Fibroblast of lung (primary cell): ENCODE results near the gene CAMTA1. TPM values are rescaled to one million over a fixed set of nuclear protein-coding genes. Genes with fewer than 3 reads are reported as not detected.

Experiments
- DNase-seq, 2 donors: peaks; one replicate each; pipeline versions ENCODE4 v3.0.0 to v3.0.0-alpha.2; 2010; ENCODE audit warnings: low read depth in 2 of 2
- H2AFZ ChIP-seq: 2 replicates; pipeline ENCODE4 v1.5.1; 2012; ENCODE audit warnings: low read length, control low read depth, inconsistent platforms
- H3K27ac ChIP-seq: 2 replicates; pipeline ENCODE4 v1.5.1; 2011; ENCODE audit warnings: low read length, control low read depth; ENCODE audit not compliant: insufficient read depth
- H3K27me3 ChIP-seq: 2 replicates; pipeline ENCODE4 v1.5.1; 2011; ENCODE audit warnings: mild to moderate bottlenecking, low read length; ENCODE audit not compliant: control insufficient read depth, insufficient read depth
- H3K36me3 ChIP-seq: 2 replicates; pipeline ENCODE4 v1.5.1; 2011; ENCODE audit warnings: low read length; ENCODE audit not compliant: control insufficient read depth, insufficient read depth
- H3K4me1 ChIP-seq: 2 replicates; pipeline ENCODE4 v1.5.1; 2011; ENCODE audit warnings: low read length; ENCODE audit not compliant: control insufficient read depth, insufficient read depth; ENCODE audit errors: extremely low read depth
- H3K4me2 ChIP-seq: 2 replicates; pipeline ENCODE4 v1.5.1; 2011; ENCODE audit warnings: low read length, control low read depth; ENCODE audit not compliant: insufficient read depth; ENCODE audit errors: extremely low read depth
- H3K4me3 ChIP-seq, 4 experiments: fragments of 200-600 bp in 1 of 4; sonication (generic) in 1 of 4; replicated peaks in 1 of 4; 2 replicates each; pipeline ENCODE4 v1.5.1; 2011 to 2016; ENCODE audit warnings: low read length in 4 of 4, low read depth in 3 of 4, mild to moderate bottlenecking in 3 of 4, control low read depth in 2 of 4, inconsistent platforms in 1 of 4, mixed read lengths in 1 of 4; ENCODE audit not compliant: insufficient read depth in 1 of 4; ENCODE audit errors: control extremely low read depth in 1 of 4
- H3K79me2 ChIP-seq: 2 replicates; pipeline ENCODE4 v1.5.1; 2012; ENCODE audit warnings: mild to moderate bottlenecking, low read length, inconsistent platforms; ENCODE audit not compliant: control insufficient read depth, insufficient read depth
- H3K9ac ChIP-seq: 2 replicates; pipeline ENCODE4 v1.5.1; 2011; ENCODE audit warnings: mild to moderate bottlenecking, low read length, control low read depth; ENCODE audit not compliant: insufficient read depth
- H3K9me3 ChIP-seq: 2 replicates; pipeline ENCODE4 v1.5.1; 2012; ENCODE audit warnings: low read depth, low read length; ENCODE audit not compliant: control insufficient read depth, insufficient read depth
- H4K20me1 ChIP-seq: 2 replicates; pipeline ENCODE4 v1.5.1; 2011; ENCODE audit warnings: low read length; ENCODE audit not compliant: control insufficient read depth, insufficient read depth; ENCODE audit errors: extremely low read depth
- CTCF ChIP-seq, 2 donors: IDR thresholded peaks in 1 of 2; conservative IDR thresholded peaks in 1 of 2; 1 replicate in 1 of 2; 2 replicates in 1 of 2; pipeline ENCODE4 v1.5.1; 2011 to 2012; ENCODE audit warnings: low read length in 2 of 2, control low read depth in 1 of 2, inconsistent platforms in 1 of 2, low read depth in 1 of 2, mild to moderate bottlenecking in 1 of 2
- EZH2 ChIP-seq: IDR thresholded peaks from 2 replicates; pipeline ENCODE4 v1.5.1; 2012; ENCODE audit warnings: low read length, control low read depth, mild to moderate bottlenecking; ENCODE audit errors: missing control alignments
- polyA plus RNA-seq, 2 donors: library from polyadenylated mRNA; depleted of rRNA in 1 of 2; stranded (reverse) in 1 of 2; unstranded in 1 of 2; fragments of >200 nt; gene quantifications; 2 replicates each; pipeline ENCODE4 v1.2.1, GENCODE V29; 2011 to 2012; ENCODE audit warnings: missing spikeins in 1 of 2
- total RNA-seq: library from RNA; depleted of rRNA; stranded (reverse); fragments of >200 nt; gene quantifications from 2 replicates; pipeline ENCODE4 v1.2.1, GENCODE V29; 2014

CAMTA1 gene
- total and polyA plus RNA-seq, 2 donors (not counting 1 experiment from before 2014, with no cell fraction given) = 47.6 to 86.0 TPM

- no peaks in the 10 kb centered on the region for H3K36me3 ChIP-seq
- H2AFZ ChIP-seq = no peak overlapping the region
- no peaks in the 10 kb centered on the region for H3K9me3 ChIP-seq
- H3K27ac ChIP-seq = no peak overlapping the region
- no peak overlapping the region for H3K9ac ChIP-seq
- H3K27me3 ChIP-seq = peaks cover 3% of the 10 kb centered on the region
- no peak overlapping the region for H3K4me2 ChIP-seq
- no peak overlapping the region for H3K4me3 ChIP-seq
- H3K4me1 ChIP-seq = no peaks in the 10 kb centered on the region
- no peak for DNase-seq
- no peaks in the 10 kb centered on the region for H4K20me1 ChIP-seq
- TF ChIP-seq EZH2 = no peak
- TF ChIP-seq CTCF (conservative IDR thresholded peaks at IDR 0.05 in 1 of 2, IDR thresholded peaks at IDR 0.05 in 1 of 2; ENCODE audit: low read depth in 1 of 2, low read length in 2 of 2) = no peak
- H3K79me2 ChIP-seq = no peaks in the 10 kb centered on the region
Observed at GRCh38 chr1:7018826-7019225, 233.6 kb downstream of the CAMTA1 start.

- Histone ChIP-seq H3K4me2 (no peak overlapping the region), H3K79me2 (no peaks in the 10 kb centered on the region), H3K9ac (no peak overlapping the region), H2AFZ (no peak overlapping the region), H4K20me1 (no peaks in the 10 kb centered on the region), H3K36me3 (no peaks in the 10 kb centered on the region), H3K27me3 (peaks cover 3% of the 10 kb centered on the region), H3K9me3 (no peaks in the 10 kb centered on the region), H3K4me3 (no peak overlapping the region), H3K4me1 (no peaks in the 10 kb centered on the region), H3K27ac (no peak overlapping the region)
- no peak for DNase-seq
- TF ChIP-seq CTCF (conservative IDR thresholded peaks at IDR 0.05 in 1 of 2, IDR thresholded peaks at IDR 0.05 in 1 of 2; ENCODE audit: low read depth in 1 of 2, low read length in 2 of 2) (no peak), EZH2 (no peak)
Observed at GRCh38 chr1:7019510-7019909, 234.3 kb downstream of the CAMTA1 start.

- no peak for DNase-seq
- H3K79me2 ChIP-seq = no peaks in the 10 kb centered on the region
- H3K4me2 ChIP-seq = no peak overlapping the region
- H2AFZ ChIP-seq = no peak overlapping the region
- no peaks in the 10 kb centered on the region for H3K36me3 ChIP-seq
- no peaks in the 10 kb centered on the region for H4K20me1 ChIP-seq
- no peaks in the 10 kb centered on the region for H3K4me1 ChIP-seq
- no peak for TF ChIP-seq CTCF (conservative IDR thresholded peaks at IDR 0.05 in 1 of 2, IDR thresholded peaks at IDR 0.05 in 1 of 2; ENCODE audit: low read depth in 1 of 2, low read length in 2 of 2)
- no peak for TF ChIP-seq EZH2
- no peak overlapping the region for H3K9ac ChIP-seq
- no peaks in the 10 kb centered on the region for H3K9me3 ChIP-seq
- peaks cover 3% of the 10 kb centered on the region for H3K27me3 ChIP-seq
- H3K27ac ChIP-seq = no peak overlapping the region
- H3K4me3 ChIP-seq = no peak overlapping the region
Observed at GRCh38 chr1:7022058-7022457, 236.8 kb downstream of the CAMTA1 start.
